Measurements from ENCODE around the gene SLAMF9. TPM values are rescaled to one million over a fixed set of nuclear protein-coding genes. Genes with fewer than 3 reads are reported as not detected.
A peak's percentile ranks its signal among the peaks of the same experiment; 100 is the strongest.

SLAMF9 gene
- total RNA-seq, 4 donors from 2014 or later = not detected

- no peak for DNase-seq (ENCODE audit: low spot score in 2 of 2)
- H3K4me3 ChIP-seq (ENCODE audit: low read depth, poor library complexity, severe bottlenecking) = no peak overlapping the region
- 86 to 87% methylated on average over 8 of the region's 8 CpGs for WGBS, 2 donors
- TF ChIP-seq POLR2A (IDR thresholded peaks at IDR 0.05) (no peak), CTCF (IDR thresholded peaks at IDR 0.05) (no peak)
- intact Hi-C loops (cut with DNase I; ENCODE audit: low total_unique reads) = no loop called here
Measured at GRCh38 chr1:159930634-159931033, 23.4 kb downstream of the SLAMF9 start.

- intact Hi-C loops (cut with DNase I; ENCODE audit: low total_unique reads) = no loop called here
- 81 to 82% methylated on average over 11 of the region's 11 CpGs for WGBS, 2 donors
- TF ChIP-seq CTCF (IDR thresholded peaks at IDR 0.05) (no peak), POLR2A (IDR thresholded peaks at IDR 0.05) (no peak)
- H3K4me3 ChIP-seq (ENCODE audit: low read depth, poor library complexity, severe bottlenecking) = no peak overlapping the region
- no peak for DNase-seq (ENCODE audit: low spot score in 2 of 2)
Measured at GRCh38 chr1:159930216-159930615, 23.8 kb downstream of the SLAMF9 start.

DNA sequence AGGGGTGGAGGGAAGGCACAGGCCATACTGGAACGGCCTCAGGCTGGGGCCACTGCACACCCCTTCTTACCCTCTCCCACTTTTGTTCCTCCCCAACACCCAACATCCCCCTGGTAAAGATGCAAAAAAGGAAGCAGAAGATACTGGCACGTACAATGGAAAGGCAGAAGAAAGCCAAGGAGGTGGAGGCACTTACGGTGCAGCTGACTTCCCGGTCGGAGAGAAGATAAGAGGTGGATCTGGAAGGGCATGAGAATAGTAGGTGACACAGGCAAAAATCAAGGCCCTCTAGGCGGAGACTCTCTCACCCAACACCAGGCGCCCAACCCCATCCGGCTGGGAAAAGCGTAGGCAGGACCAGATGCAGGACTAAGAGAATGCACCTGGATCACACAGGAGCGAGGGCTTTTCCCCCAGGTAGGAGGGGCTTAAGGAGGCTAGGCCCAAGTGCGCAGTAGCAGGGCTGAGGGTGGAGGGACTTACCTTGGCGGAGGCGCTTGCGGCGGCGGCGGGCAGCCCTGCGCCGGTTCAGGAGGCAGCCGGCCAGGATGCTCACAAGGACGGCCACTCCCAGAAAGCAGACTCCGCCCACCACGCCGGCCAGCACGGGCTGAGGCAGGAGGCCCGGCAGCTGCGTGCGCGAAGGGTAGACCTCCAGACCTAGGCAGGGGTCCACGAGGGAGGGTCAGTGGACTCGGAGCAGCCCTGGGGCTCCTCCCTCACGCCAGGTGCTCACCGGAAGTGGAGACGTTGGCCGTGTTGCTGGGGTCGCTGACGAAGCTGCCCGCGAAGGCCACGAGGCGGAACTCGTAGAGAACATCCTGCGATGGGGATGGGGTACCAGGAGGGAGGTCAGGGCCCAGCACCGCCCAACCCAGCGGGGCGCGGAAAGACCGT lies 24.6 kb downstream of the SLAMF9 start:
- WGBS, 2 donors = 55 to 65% methylated on average over 38 to 42 of the region's 48 CpGs
- DNase-seq (ENCODE audit: low spot score in 2 of 2) = peak; percentile 65 to 90
- TF ChIP-seq CTCF (IDR thresholded peaks at IDR 0.05) (no peak), POLR2A (IDR thresholded peaks at IDR 0.05) (no peak)
- H3K4me3 ChIP-seq (ENCODE audit: low read depth, poor library complexity, severe bottlenecking) = no peak overlapping the region
- intact Hi-C loops (cut with DNase I; ENCODE audit: low total_unique reads) = no loop called here

DNA sequence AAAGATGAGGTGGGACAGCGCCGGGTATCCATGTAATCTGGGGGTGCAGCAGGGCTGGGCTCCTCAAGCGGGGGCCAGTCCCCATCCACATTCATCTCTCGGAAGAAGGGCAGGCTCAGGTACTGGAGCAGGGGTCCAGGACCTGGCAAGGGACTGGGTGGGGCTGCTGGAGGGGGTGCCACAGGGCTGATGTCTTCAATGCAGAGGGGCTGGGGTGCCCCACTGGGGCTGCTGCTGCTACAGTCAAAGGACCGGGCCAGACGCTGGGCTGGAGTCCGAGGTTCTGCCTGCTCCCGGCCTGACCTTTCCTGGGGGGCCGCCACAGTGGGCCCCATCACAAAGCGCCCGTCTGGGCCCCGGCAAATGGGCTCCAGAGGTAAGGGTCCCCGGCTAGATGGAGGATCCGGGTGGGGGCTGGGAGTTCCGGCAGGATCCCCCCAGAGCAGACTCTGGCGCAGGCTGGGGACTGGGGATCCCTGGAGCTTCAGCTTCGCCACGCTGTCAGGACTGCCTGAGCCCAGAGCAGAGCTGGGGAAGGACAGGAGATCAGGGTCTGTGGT lies 25.5 kb downstream of the SLAMF9 start:
- intact Hi-C loops (cut with DNase I; ENCODE audit: low total_unique reads) = no loop called here
- 90 to 95% methylated on average over 6 to 14 of the region's 18 CpGs for WGBS, 2 donors
- H3K4me3 ChIP-seq (ENCODE audit: low read depth, poor library complexity, severe bottlenecking) = no peak overlapping the region
- DNase-seq (ENCODE audit: low spot score in 2 of 2) = no peak
- TF ChIP-seq CTCF (IDR thresholded peaks at IDR 0.05) = no peak
- TF ChIP-seq POLR2A (IDR thresholded peaks at IDR 0.05) = no peak

DNA sequence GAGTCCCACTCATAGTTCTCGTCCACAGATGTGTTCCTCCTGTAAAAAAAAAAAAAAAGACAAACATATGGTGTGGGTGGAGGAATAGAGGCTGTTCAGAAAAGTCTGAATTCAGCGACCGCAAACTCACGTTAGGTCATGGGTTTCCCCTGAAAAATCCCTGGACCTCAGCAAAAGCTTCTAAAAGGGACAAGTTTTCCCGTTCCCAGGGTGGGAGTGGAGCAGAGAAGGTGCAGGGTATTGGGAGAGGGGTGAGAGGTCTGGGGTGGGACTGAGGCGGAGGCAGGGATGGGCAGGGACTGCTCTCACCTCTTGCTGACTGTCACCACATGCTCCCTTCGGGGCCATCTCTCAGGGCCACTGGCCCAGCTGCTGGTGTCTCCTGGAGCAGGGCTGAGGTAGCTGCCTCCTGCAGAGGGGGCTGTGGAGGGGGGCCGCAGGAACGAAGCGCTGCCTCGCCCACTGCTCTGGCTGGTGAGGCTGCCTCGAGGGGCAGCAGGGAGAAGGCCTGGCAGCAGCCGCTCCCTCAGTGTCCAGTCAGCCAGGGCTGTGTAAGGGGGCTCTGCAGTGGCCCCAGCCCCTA lies 26.1 kb downstream of the SLAMF9 start:
- WGBS, 2 donors = 64 to 70% methylated on average over 13 of the region's 13 CpGs
- intact Hi-C loops (cut with DNase I; ENCODE audit: low total_unique reads) = no loop called here
- no peak for DNase-seq (ENCODE audit: low spot score in 2 of 2)
- H3K4me3 ChIP-seq (ENCODE audit: low read depth, poor library complexity, severe bottlenecking) = no peak overlapping the region
- no peak for TF ChIP-seq CTCF (IDR thresholded peaks at IDR 0.05)
- no peak for TF ChIP-seq POLR2A (IDR thresholded peaks at IDR 0.05)
